ENCODE results near the gene DDN.

The DDN gene

GRCh38 chr12:49026101-49026500 lies 26.9 kb upstream of the DDN start:
- no peak for DNase-seq (ENCODE audit: low read depth)
- TF ChIP-seq CTCF (conservative IDR thresholded peaks at IDR 0.05; ENCODE audit: control insufficient read depth, insufficient read depth, low read depth, low read length): no peak
- H3K4me3 ChIP-seq (ENCODE audit: control insufficient read depth, low read depth, low read length): no peak overlapping the region

- DNase-seq (ENCODE audit: low read depth): no peak
- TF ChIP-seq CTCF (conservative IDR thresholded peaks at IDR 0.05; ENCODE audit: control insufficient read depth, insufficient read depth, low read depth, low read length): no peak
- no peak overlapping the region for H3K4me3 ChIP-seq (ENCODE audit: control insufficient read depth, low read depth, low read length)
These were observed 26.3 kb upstream of the DDN start for GRCh38 chr12:49025463-49025862.

GRCh38 chr12:49024543-49024942 lies 25.4 kb upstream of the DDN start:
- no peak overlapping the region for H3K4me3 ChIP-seq (ENCODE audit: control insufficient read depth, low read depth, low read length)
- no peak for TF ChIP-seq CTCF (conservative IDR thresholded peaks at IDR 0.05; ENCODE audit: control insufficient read depth, insufficient read depth, low read depth, low read length)
- no peak for DNase-seq (ENCODE audit: low read depth)

GRCh38 chr12:49023812-49024211 lies 24.6 kb upstream of the DDN start:
- DNase-seq (ENCODE audit: low read depth): no peak
- H3K4me3 ChIP-seq (ENCODE audit: control insufficient read depth, low read depth, low read length): no peak overlapping the region
- TF ChIP-seq CTCF (conservative IDR thresholded peaks at IDR 0.05; ENCODE audit: control insufficient read depth, insufficient read depth, low read depth, low read length): no peak

GRCh38 chr12:49022558-49023178 lies 23.5 kb upstream of the DDN start:
- DNase-seq (ENCODE audit: low read depth): no peak
- TF ChIP-seq CTCF (conservative IDR thresholded peaks at IDR 0.05; ENCODE audit: control insufficient read depth, insufficient read depth, low read depth, low read length): no peak
- H3K4me3 ChIP-seq (ENCODE audit: control insufficient read depth, low read depth, low read length): no peak overlapping the region

- no peak for TF ChIP-seq CTCF (conservative IDR thresholded peaks at IDR 0.05; ENCODE audit: control insufficient read depth, insufficient read depth, low read depth, low read length)
- no peak overlapping the region for H3K4me3 ChIP-seq (ENCODE audit: control insufficient read depth, low read depth, low read length)
- DNase-seq (ENCODE audit: low read depth): no peak
These were observed 22.2 kb upstream of the DDN start for GRCh38 chr12:49021292-49021915.

All from fibroblast of mammary gland (primary cell).